Mesendoderm (in vitro differentiated cells): ENCODE results near the gene CALCOCO2.
A peak's percentile ranks its signal among the peaks of the same experiment; 100 is the strongest.
"Not testable (repeated sequence)": the region's sequence is repeated elsewhere in the genome, so short reads cannot be mapped to it uniquely, and the experiment has no call there.

ENCODE experiments used
- DNase-seq: peaks from one replicate; pipeline ENCODE4 v3.0.0; 2013
- H2AK5ac ChIP-seq: 2 replicates; pipeline ENCODE4 v1.6.1; 2013; ENCODE audit warnings: low read length, inconsistent platforms
- H2BK120ac ChIP-seq: 2 replicates; pipeline ENCODE4 v1.6.1; 2013; ENCODE audit warnings: low read depth, mild to moderate bottlenecking, low read length, moderate library complexity, mixed read lengths
- H2BK15ac ChIP-seq: replicated peaks from 2 replicates; pipeline ENCODE4 v1.6.1; 2013; ENCODE audit warnings: low read depth, mild to moderate bottlenecking, moderate library complexity
- H2BK5ac ChIP-seq: 2 replicates; pipeline ENCODE4 v1.6.1; 2013; ENCODE audit warnings: low read length, inconsistent platforms
- H3K18ac ChIP-seq: 2 replicates; pipeline ENCODE4 v1.6.1; 2013; ENCODE audit warnings: mild to moderate bottlenecking, low read length, mixed read lengths
- H3K23ac ChIP-seq: one replicate; pipeline ENCODE4 v1.6.1; 2013; ENCODE audit warnings: low read length
- H3K27ac ChIP-seq: 2 replicates; pipeline ENCODE4 v1.5.1; 2013; ENCODE audit warnings: low read depth, mild to moderate bottlenecking, inconsistent platforms, low read length, moderate library complexity
- H3K27me3 ChIP-seq: 2 replicates; pipeline ENCODE4 v1.6.1; 2013; ENCODE audit warnings: low read length, control low read depth, mild to moderate bottlenecking, inconsistent platforms; ENCODE audit not compliant: insufficient read depth, poor library complexity
- H3K36me3 ChIP-seq: 2 replicates; pipeline ENCODE4 v1.6.1; 2013; ENCODE audit warnings: low read length, inconsistent platforms; ENCODE audit not compliant: control insufficient read depth, insufficient read depth
- H3K4ac ChIP-seq: one replicate; pipeline ENCODE4 v1.6.1; 2013; ENCODE audit warnings: low read depth, mild to moderate bottlenecking, low read length, moderate library complexity
- H3K4me1 ChIP-seq: 2 replicates; pipeline ENCODE4 v1.6.1; 2013; ENCODE audit warnings: low read depth, low read length, inconsistent platforms; ENCODE audit not compliant: control insufficient read depth
- H3K4me2 ChIP-seq: 2 replicates; pipeline ENCODE4 v1.6.1; 2013; ENCODE audit warnings: low read length
- H3K4me3 ChIP-seq: 2 replicates; pipeline ENCODE4 v1.5.1; 2013; ENCODE audit warnings: mild to moderate bottlenecking, low read length
- H3K56ac ChIP-seq: one replicate; pipeline ENCODE4 v1.6.1; 2013; ENCODE audit warnings: low read length
- H3K79me1 ChIP-seq: 2 replicates; pipeline ENCODE4 v1.6.1; 2013; ENCODE audit warnings: low read length, inconsistent platforms
- H3K79me2 ChIP-seq: 2 replicates; pipeline ENCODE4 v1.6.1; 2013; ENCODE audit warnings: mild to moderate bottlenecking, low read length; ENCODE audit not compliant: control insufficient read depth, insufficient read depth
- H3K9ac ChIP-seq: 2 replicates; pipeline ENCODE4 v1.6.1; 2013; ENCODE audit warnings: low read length, inconsistent platforms
- H4K5ac ChIP-seq: one replicate; pipeline ENCODE4 v1.6.1; 2013; ENCODE audit warnings: low read length
- H4K8ac ChIP-seq: one replicate; pipeline ENCODE4 v1.6.1; 2013; ENCODE audit warnings: low read depth, mild to moderate bottlenecking, control low read depth, low read length, moderate library complexity
- WGBS: extraction: QIAGEN DNeasy Blood & Tissue Kit; methylation state at CpG from one replicate; pipeline ENCODE4 v1.1.7; 2013; ENCODE audit warnings: low lambda C conversion rate, missing lambda C conversion rate; ENCODE audit not compliant: insufficient coverage; ENCODE audit errors: extremely low coverage; 5-methylcytosine and 5-hydroxymethylcytosine counted together

The CALCOCO2 gene

GRCh38 chr17:48818361-48818841, 12.4 kb upstream of the CALCOCO2 start:
- H3K79me2 ChIP-seq: no peaks in the 10 kb centered on the region
- no peak overlapping the region for H3K4me3 ChIP-seq
- H3K56ac ChIP-seq: no peak overlapping the region
- H3K9ac ChIP-seq: no peak overlapping the region
- H3K27ac ChIP-seq: no peak overlapping the region
- no peak overlapping the region for H3K23ac ChIP-seq
- no peaks in the 10 kb centered on the region for H3K4me1 ChIP-seq
- H3K27me3 ChIP-seq: no peaks in the 10 kb centered on the region
- H3K4me2 ChIP-seq: no peak overlapping the region
- no peaks in the 10 kb centered on the region for H3K36me3 ChIP-seq
- H2BK120ac ChIP-seq: no peak overlapping the region
- no peak overlapping the region for H3K18ac ChIP-seq
- H2BK15ac ChIP-seq: no peak overlapping the region
- no CpG with 5 or more reads among the region's 9 CpGs for whole genome bisulfite sequencing
- H3K4ac ChIP-seq: no peak overlapping the region
- no peak overlapping the region for H2AK5ac ChIP-seq
- DNase-seq: peak; percentile 24
- H4K5ac ChIP-seq: no peak overlapping the region
- H4K8ac ChIP-seq: no peak overlapping the region
- H2BK5ac ChIP-seq: no peak overlapping the region
- H3K79me1 ChIP-seq: no peaks in the 10 kb centered on the region

- H3K79me2 ChIP-seq: no peaks in the 10 kb centered on the region
- H3K4me1 ChIP-seq: no peaks in the 10 kb centered on the region
- no peak overlapping the region for H3K23ac ChIP-seq
- H3K79me1 ChIP-seq: no peaks in the 10 kb centered on the region
- no CpG with 5 or more reads among the region's 11 CpGs for WGBS
- no peak overlapping the region for H3K4ac ChIP-seq
- no peaks in the 10 kb centered on the region for H3K27me3 ChIP-seq
- no peak overlapping the region for H3K56ac ChIP-seq
- no peak overlapping the region for H4K5ac ChIP-seq
- H3K4me3 ChIP-seq: no peak overlapping the region
- H2BK5ac ChIP-seq: no peak overlapping the region
- H3K18ac ChIP-seq: no peak overlapping the region
- no peak overlapping the region for H2AK5ac ChIP-seq
- DNase-seq: no peak
- H3K36me3 ChIP-seq: no peaks in the 10 kb centered on the region
- no peak overlapping the region for H3K9ac ChIP-seq
- no peak overlapping the region for H2BK15ac ChIP-seq
- H3K27ac ChIP-seq: no peak overlapping the region
- H3K4me2 ChIP-seq: no peak overlapping the region
- no peak overlapping the region for H4K8ac ChIP-seq
- H2BK120ac ChIP-seq: no peak overlapping the region
Observed at GRCh38 chr17:48819466-48819865, 11.4 kb upstream of the CALCOCO2 start.

- not testable (repeated sequence) for H3K79me2 ChIP-seq, H3K27me3 ChIP-seq, H4K5ac ChIP-seq, H3K27ac ChIP-seq, H2BK5ac ChIP-seq, H3K4me3 ChIP-seq, H3K79me1 ChIP-seq, H3K23ac ChIP-seq, H3K56ac ChIP-seq, H3K4ac ChIP-seq, H3K36me3 ChIP-seq, H2BK15ac ChIP-seq, H3K18ac ChIP-seq, H3K9ac ChIP-seq, H4K8ac ChIP-seq, H2AK5ac ChIP-seq, H2BK120ac ChIP-seq, DNase-seq, H3K4me2 ChIP-seq, H3K4me1 ChIP-seq
- no CpG with 5 or more reads among the region's 6 CpGs for WGBS
Observed at GRCh38 chr17:48820936-48821335, 9.9 kb upstream of the CALCOCO2 start.

GRCh38 chr17:48825446-48826381, 5.1 kb upstream of the CALCOCO2 start:
- Histone ChIP-seq H3K4me2 (no peak overlapping the region), H3K27ac (no peak overlapping the region), H2BK15ac (no peak overlapping the region), H3K4ac (no peak overlapping the region), H3K79me1 (no peaks in the 10 kb centered on the region), H2BK5ac (no peak overlapping the region), H3K56ac (no peak overlapping the region), H4K8ac (no peak overlapping the region), H3K36me3 (no peaks in the 10 kb centered on the region), H3K27me3 (no peaks in the 10 kb centered on the region), H2BK120ac (no peak overlapping the region), H3K4me1 (no peaks in the 10 kb centered on the region), H3K18ac (no peak overlapping the region), H3K79me2 (no peaks in the 10 kb centered on the region), H4K5ac (no peak overlapping the region), H3K23ac (no peak overlapping the region), H2AK5ac (no peak overlapping the region), H3K9ac (no peak overlapping the region), H3K4me3 (no peak overlapping the region)
- WGBS: no CpG with 5 or more reads among the region's 11 CpGs
- DNase-seq: peak; percentile 56

GRCh38 chr17:48831549-48831883, 681 bp downstream of the CALCOCO2 start:
- no peak overlapping the region for H2BK15ac ChIP-seq
- no peak overlapping the region for H2AK5ac ChIP-seq
- no peak overlapping the region for H4K5ac ChIP-seq
- H3K4me1 ChIP-seq: no peaks in the 10 kb centered on the region
- no peaks in the 10 kb centered on the region for H3K27me3 ChIP-seq
- H3K4ac ChIP-seq: no peak overlapping the region
- H3K79me2 ChIP-seq: no peaks in the 10 kb centered on the region
- no peaks in the 10 kb centered on the region for H3K79me1 ChIP-seq
- peak overlapping the region; percentile 64 for H3K4me2 ChIP-seq
- H3K9ac ChIP-seq: peak overlapping the region; percentile 70
- H3K36me3 ChIP-seq: no peaks in the 10 kb centered on the region
- H3K56ac ChIP-seq: peak overlapping the region; percentile 86
- H3K18ac ChIP-seq: no peak overlapping the region
- H3K4me3 ChIP-seq: peak overlapping the region; percentile 67
- DNase-seq: no peak
- no peak overlapping the region for H2BK5ac ChIP-seq
- H2BK120ac ChIP-seq: no peak overlapping the region
- H4K8ac ChIP-seq: no peak overlapping the region
- H3K23ac ChIP-seq: peak overlapping the region; percentile 7
- H3K27ac ChIP-seq: no peak overlapping the region
- WGBS: no CpG with 5 or more reads among the region's 8 CpGs
